Parathyroid adenoma (tissue), 2 donors: Measurements from ENCODE around the gene PRR13.

Experiments
- H2AFZ ChIP-seq: fragments of 300-600 bp; sonication (generic); one replicate; pipeline ENCODE4 v1.7.0; 2017; ENCODE audit warnings: antibody characterized with exemption, mild to moderate bottlenecking
- H3K27ac ChIP-seq: fragments of 300-600 bp; sonication (generic); one replicate; pipeline ENCODE4 v1.7.0; 2017
- H3K27me3 ChIP-seq: fragments of 300-600 bp; sonication (generic); one replicate; pipeline ENCODE4 v1.7.0; 2017; ENCODE audit warnings: low read length; ENCODE audit not compliant: control insufficient read depth, insufficient read depth
- H3K36me3 ChIP-seq: fragments of 300-600 bp; sonication (generic); one replicate; pipeline ENCODE4 v1.7.0; 2017; ENCODE audit warnings: low read length; ENCODE audit not compliant: control insufficient read depth, insufficient read depth
- H3K4me1 ChIP-seq: fragments of 300-600 bp; sonication (generic); one replicate; pipeline ENCODE4 v1.7.0; 2017; ENCODE audit warnings: control low read depth
- H3K4me2 ChIP-seq: fragments of 300-600 bp; sonication (generic); one replicate; pipeline ENCODE4 v1.7.0; 2017; ENCODE audit warnings: low read length
- H3K4me3 ChIP-seq: fragments of 300-600 bp; sonication (generic); one replicate; pipeline ENCODE4 v1.7.0; 2017; ENCODE audit warnings: low read depth, low read length
- H3K79me2 ChIP-seq: fragments of 300-600 bp; sonication (generic); one replicate; pipeline ENCODE4 v1.7.0; 2017; ENCODE audit warnings: control low read depth
- H3K9ac ChIP-seq: fragments of 300-600 bp; sonication (generic); one replicate; pipeline ENCODE4 v1.7.0; 2017; ENCODE audit warnings: mild to moderate bottlenecking
- H3K9me3 ChIP-seq: fragments of 300-600 bp; sonication (generic); one replicate; pipeline ENCODE4 v1.7.0; 2017; ENCODE audit warnings: low read length; ENCODE audit not compliant: control insufficient read depth
- TF ChIP-seq, protein P1 (sequence below): fragments of 300-600 bp; sonication (generic); IDR thresholded peaks from one replicate; pipeline ENCODE4 v1.7.0; 2017; ENCODE audit warnings: antibody characterized with exemption, mild to moderate bottlenecking
- donor health status: primary hyperparathyroidism.

PRR13 gene

DNA sequence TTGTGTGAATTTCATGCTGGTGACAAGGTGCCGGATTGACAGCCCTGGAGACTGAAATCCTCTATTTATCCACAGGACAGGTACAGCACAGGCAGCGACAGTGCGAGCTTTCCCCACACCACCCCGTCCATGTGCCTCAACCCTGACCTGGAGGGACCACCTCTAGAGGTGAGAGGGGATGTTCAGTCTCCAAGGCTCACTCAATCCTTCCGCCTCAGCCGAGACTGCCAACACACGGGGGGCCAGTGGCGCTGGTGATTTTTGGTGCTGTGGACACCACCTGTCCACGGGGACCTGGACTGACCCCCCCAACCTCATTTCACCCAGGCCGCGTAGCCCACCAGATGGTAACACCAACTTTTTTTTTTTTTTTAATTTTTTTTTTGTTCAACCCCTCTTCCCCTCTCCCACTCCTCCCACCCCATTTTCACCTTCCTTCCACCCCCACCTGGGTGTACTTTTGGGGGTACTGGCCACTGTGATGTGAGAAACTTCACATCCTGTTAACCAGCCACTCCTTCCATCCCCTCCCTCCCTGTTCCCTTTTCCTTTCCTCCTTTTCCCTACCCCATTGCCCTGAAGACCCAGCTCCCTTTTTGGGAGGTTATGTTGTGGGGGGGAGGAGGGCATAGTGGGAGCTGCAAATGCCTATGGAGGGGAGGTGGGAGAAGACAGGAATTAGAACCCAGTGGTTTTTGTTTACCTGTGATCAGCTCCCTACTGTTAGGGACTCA lies 23.3 kb downstream of the PRR13 start:
- TF ChIP-seq, protein P1, sequence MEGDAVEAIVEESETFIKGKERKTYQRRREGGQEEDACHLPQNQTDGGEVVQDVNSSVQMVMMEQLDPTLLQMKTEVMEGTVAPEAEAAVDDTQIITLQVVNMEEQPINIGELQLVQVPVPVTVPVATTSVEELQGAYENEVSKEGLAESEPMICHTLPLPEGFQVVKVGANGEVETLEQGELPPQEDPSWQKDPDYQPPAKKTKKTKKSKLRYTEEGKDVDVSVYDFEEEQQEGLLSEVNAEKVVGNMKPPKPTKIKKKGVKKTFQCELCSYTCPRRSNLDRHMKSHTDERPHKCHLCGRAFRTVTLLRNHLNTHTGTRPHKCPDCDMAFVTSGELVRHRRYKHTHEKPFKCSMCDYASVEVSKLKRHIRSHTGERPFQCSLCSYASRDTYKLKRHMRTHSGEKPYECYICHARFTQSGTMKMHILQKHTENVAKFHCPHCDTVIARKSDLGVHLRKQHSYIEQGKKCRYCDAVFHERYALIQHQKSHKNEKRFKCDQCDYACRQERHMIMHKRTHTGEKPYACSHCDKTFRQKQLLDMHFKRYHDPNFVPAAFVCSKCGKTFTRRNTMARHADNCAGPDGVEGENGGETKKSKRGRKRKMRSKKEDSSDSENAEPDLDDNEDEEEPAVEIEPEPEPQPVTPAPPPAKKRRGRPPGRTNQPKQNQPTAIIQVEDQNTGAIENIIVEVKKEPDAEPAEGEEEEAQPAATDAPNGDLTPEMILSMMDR: no peak

DNA sequence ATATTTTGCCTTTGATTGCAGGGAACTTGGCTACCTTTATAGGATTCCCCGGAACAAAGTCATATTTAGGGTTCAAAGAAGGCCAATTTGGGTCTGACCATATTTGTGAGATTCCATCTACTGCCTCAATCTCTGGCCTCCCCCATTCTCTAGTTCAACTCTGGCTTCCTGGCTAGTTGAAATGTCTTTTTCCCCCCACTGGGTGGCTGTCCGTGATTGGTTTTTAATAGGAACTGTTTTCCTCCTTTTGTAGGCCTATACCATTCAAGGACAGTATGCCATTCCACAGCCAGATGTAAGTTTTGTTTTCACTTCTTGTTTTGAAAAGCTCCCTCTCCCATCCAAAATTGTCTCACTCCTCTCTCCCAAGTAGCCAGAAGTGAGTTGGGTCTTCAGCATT lies 24.1 kb downstream of the PRR13 start:
- Histone ChIP-seq H2AFZ (no peak overlapping the region), H3K27me3 (no peaks in the 10 kb centered on the region), H3K9me3 (no peaks in the 10 kb centered on the region), H3K4me1 (peaks cover 11% of the 10 kb centered on the region), H3K36me3 (no peaks in the 10 kb centered on the region), H3K4me3 (no peak overlapping the region), H3K4me2 (no peak overlapping the region), H3K27ac (no peak overlapping the region), H3K9ac (no peak overlapping the region), H3K79me2 (peaks cover 36% of the 10 kb centered on the region)
- TF ChIP-seq, protein P1: no peak

More for the DNA sequence above, 23.3 kb downstream of the PRR13 start:
- no peak overlapping the region for H3K27ac ChIP-seq
- no peaks in the 10 kb centered on the region for H3K27me3 ChIP-seq
- no peak overlapping the region for H3K4me2 ChIP-seq
- no peak overlapping the region for H2AFZ ChIP-seq
- no peak overlapping the region for H3K9ac ChIP-seq
- peaks cover 44% of the 10 kb centered on the region for H3K79me2 ChIP-seq
- no peaks in the 10 kb centered on the region for H3K36me3 ChIP-seq
- no peak overlapping the region for H3K4me3 ChIP-seq
- peaks cover 13% of the 10 kb centered on the region for H3K4me1 ChIP-seq
- H3K9me3 ChIP-seq: no peaks in the 10 kb centered on the region

DNA sequence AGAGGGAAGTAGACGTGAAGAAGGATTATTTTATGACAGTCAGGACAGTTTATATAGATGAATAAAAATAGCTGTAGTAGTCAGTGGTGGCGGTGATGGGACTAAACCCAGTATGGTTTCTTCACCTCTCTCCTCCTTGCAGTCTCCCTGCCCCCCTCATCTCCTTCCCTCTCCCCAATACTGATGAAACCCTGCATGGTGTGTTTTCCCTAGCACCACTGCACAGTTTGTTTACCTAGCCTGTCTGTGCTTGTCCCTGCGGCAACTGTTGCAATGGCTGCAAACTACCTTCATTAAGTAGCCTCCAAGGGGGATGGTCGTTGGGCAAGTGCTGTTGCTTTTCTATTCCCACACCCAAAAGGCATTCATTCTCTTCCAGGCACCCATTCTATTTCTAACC lies 25.1 kb downstream of the PRR13 start:
- Histone ChIP-seq H3K9ac (no peak overlapping the region), H3K27ac (no peak overlapping the region), H3K4me1 (peaks cover 3% of the 10 kb centered on the region), H3K79me2 (peaks cover 30% of the 10 kb centered on the region), H3K4me3 (no peak overlapping the region), H3K4me2 (no peak overlapping the region), H3K36me3 (no peaks in the 10 kb centered on the region), H3K27me3 (no peaks in the 10 kb centered on the region), H3K9me3 (no peaks in the 10 kb centered on the region), H2AFZ (no peak overlapping the region)
- TF ChIP-seq, protein P1: no peak

DNA sequence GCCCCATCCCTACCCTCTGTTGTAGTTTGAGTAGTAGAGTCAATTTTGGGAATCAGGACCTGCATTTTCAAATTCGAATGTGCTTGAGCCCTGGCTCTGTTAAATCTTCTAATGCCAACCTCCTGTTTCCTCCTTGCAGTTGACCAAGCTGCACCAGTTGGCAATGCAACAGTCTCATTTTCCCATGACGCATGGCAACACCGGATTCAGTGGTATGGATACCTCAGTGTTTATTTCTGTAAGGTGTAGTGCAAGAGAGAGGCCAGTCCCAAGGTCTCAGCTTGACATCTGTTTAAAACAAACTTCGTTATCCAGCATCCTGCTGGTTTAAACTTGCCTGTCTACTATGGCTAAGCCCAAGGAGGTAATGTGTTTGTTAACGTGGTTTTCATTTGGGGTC lies 25.5 kb downstream of the PRR13 start:
- no peaks in the 10 kb centered on the region for H3K36me3 ChIP-seq
- H3K79me2 ChIP-seq: peaks cover 30% of the 10 kb centered on the region
- TF ChIP-seq, protein P1: no peak
- no peak overlapping the region for H3K9ac ChIP-seq
- no peaks in the 10 kb centered on the region for H3K27me3 ChIP-seq
- H3K9me3 ChIP-seq: no peaks in the 10 kb centered on the region
- H3K4me1 ChIP-seq: peaks cover 7% of the 10 kb centered on the region
- no peak overlapping the region for H3K4me3 ChIP-seq
- H3K4me2 ChIP-seq: no peak overlapping the region
- H3K27ac ChIP-seq: no peak overlapping the region
- no peak overlapping the region for H2AFZ ChIP-seq

DNA sequence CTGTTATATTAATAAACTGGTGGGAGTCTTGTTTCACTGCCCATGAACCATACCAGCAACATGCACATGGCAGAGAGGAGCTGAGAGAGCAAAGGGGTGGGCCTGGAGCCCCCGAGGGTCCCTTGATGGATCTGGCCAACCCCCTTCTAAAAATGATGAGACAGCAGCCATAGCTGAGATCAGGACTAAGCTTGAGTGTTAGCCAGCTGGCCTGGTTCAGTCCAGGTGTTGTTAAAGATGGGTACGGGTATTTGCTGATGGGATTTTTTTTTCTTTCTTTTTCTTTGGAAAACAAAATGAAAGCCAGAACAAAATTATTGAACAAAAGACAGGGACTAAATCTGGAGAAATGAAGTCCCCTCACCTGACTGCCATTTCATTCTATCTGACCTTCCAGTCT lies 26.3 kb downstream of the PRR13 start:
- no peak overlapping the region for H3K4me2 ChIP-seq
- H3K9ac ChIP-seq: no peak overlapping the region
- H3K9me3 ChIP-seq: no peaks in the 10 kb centered on the region
- H3K79me2 ChIP-seq: peaks cover 24% of the 10 kb centered on the region
- peaks cover 13% of the 10 kb centered on the region for H3K4me1 ChIP-seq
- H2AFZ ChIP-seq: no peak overlapping the region
- no peak overlapping the region for H3K4me3 ChIP-seq
- TF ChIP-seq, protein P1: no peak
- no peaks in the 10 kb centered on the region for H3K36me3 ChIP-seq
- no peaks in the 10 kb centered on the region for H3K27me3 ChIP-seq
- H3K27ac ChIP-seq: no peak overlapping the region
